ENCODE measurements around the gene INSM2. TPM values are rescaled to one million over a fixed set of nuclear protein-coding genes. Genes with fewer than 3 reads are reported as not detected.

INSM2 gene, protein sequence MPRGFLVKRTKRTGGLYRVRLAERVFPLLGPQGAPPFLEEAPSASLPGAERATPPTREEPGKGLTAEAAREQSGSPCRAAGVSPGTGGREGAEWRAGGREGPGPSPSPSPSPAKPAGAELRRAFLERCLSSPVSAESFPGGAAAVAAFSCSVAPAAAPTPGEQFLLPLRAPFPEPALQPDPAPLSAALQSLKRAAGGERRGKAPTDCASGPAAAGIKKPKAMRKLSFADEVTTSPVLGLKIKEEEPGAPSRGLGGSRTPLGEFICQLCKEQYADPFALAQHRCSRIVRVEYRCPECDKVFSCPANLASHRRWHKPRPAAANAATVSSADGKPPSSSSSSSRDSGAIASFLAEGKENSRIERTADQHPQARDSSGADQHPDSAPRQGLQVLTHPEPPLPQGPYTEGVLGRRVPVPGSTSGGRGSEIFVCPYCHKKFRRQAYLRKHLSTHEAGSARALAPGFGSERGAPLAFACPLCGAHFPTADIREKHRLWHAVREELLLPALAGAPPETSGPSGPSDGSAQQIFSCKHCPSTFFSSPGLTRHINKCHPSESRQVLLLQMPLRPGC
- 0.22 and 0.32 TPM in 2 replicates for total RNA-seq (2014; rRNA removed; shearing (Covaris generic); ENCODE audit: low replicate concordance)

DNA sequence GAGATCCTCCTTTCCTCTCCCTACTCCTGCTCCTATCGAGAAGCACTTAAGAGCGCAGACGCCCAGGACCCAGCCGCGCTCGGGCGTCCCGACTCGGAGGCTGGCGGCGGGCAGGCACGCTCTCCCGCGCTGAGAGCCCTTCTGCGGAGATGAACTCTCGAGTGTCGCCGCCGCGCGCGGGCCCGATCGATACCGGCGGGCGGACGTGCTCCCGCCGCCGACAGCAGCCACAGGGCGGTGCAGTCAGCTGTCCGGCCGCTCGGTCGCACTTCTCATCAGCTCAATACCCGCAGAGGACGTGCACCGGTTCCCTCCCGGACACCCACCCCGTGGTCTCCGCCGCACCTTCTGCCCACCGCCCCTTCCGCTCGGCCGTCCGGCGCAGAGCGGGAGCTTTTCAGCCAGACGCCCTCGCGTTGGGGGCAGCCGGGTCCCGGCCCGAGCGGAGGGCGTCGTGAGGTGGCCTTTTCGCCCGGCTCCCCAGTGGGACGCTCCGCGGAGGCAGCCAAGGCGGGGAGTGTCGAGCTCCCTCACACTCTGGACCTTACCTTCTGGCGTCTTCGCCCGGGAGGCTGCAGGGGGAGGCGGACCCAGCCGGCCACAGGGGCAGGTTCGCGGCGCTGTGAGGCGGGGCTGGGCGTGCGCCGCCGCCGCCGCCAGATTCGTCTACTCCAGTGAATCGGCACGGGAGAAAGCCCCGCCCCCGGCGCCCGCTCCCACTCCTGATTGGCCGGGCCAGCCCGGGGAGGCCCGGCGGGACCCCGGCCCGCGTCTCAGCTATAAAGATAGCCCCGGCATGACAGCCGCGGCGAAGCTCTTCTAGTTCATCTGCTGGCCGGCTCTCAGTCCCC, at the start of gene INSM2:
TSS of gene INSM2 (plus strand) at position 808 of the 851 bp plus-strand sequence. CDS start 89 bp downstream, outside the sequence.
- no peaks in the 10 kb centered on the region for H3K9me3 ChIP-seq (ENCODE audit: low read length)
- H3K27me3 ChIP-seq (ENCODE audit: low read length) = no peaks in the 10 kb centered on the region

DNA sequence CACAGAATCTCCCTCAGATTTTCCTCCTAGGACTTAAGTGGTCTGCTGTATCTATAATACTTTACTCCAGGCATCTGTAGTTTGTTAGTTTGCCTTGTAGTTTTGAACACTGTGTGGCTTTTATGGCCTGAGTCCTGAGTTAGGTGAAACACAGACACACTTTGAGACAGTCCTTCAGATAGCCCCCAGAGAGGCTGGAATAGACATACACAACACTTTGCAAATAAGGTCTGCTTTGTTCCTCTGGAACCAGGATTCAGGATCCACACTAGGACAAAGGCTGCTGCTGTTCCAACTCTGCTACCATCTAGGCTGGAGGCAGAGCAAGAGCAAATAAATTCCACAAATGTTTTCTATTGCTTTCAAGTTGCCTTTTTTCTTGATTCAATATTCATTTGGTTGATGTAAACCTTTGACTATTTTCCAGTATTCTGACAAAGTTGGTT, 41.4 kb upstream of the INSM2 start:
- Histone ChIP-seq H3K36me3 (ENCODE audit: insufficient read depth, low read length) (no peaks in the 10 kb centered on the region), H3K4me1 (ENCODE audit: low read length) (no peaks in the 10 kb centered on the region), H3K9me2 (replicated peaks; ENCODE audit: insufficient read depth, low read length) (0 out of 2 replicates have a peak, but pooled peaks cover 6% of the 10 kb centered on the region), H2AFZ (ENCODE audit: low read length) (no peak overlapping the region), H3K4me3 (ENCODE audit: low read length) (no peak overlapping the region), H3K79me2 (ENCODE audit: low read length) (no peaks in the 10 kb centered on the region), H3K9ac (ENCODE audit: low read length) (no peak overlapping the region), H3K27me3 (ENCODE audit: low read length) (no peaks in the 10 kb centered on the region), H3K27ac (ENCODE audit: low read length) (no peak overlapping the region), H3K9me3 (ENCODE audit: low read length) (no peaks in the 10 kb centered on the region), H4K20me1 (ENCODE audit: insufficient read depth, low read depth, low read length) (no peaks in the 10 kb centered on the region), H3K4me2 (ENCODE audit: low read depth, low read length, poor library complexity, severe bottlenecking) (no peak overlapping the region)
- DNase-seq = no peak

More for the DNA sequence above, at the start of gene INSM2:
- peak within 1 kb of the TSS; percentile 80 for H3K4me3 ChIP-seq (ENCODE audit: low read length)
- H3K27ac ChIP-seq (ENCODE audit: low read length) = no peak within 1 kb of the TSS
- H3K4me1 ChIP-seq (ENCODE audit: low read length) = peaks cover 11% of the 10 kb centered on the region
- peak within 1 kb of the TSS; percentile 93 for H3K4me2 ChIP-seq (ENCODE audit: low read depth, low read length, poor library complexity, severe bottlenecking)
- H3K79me2 ChIP-seq (ENCODE audit: low read length) = no peaks in the 10 kb centered on the region
- no peaks in the 10 kb centered on the region for H3K9me2 ChIP-seq (replicated peaks; ENCODE audit: insufficient read depth, low read length)
- DNase-seq = peak; percentile 97
- H4K20me1 ChIP-seq (ENCODE audit: insufficient read depth, low read depth, low read length) = no peaks in the 10 kb centered on the region
- H3K36me3 ChIP-seq (ENCODE audit: insufficient read depth, low read length) = no peaks in the 10 kb centered on the region
- H3K9ac ChIP-seq (ENCODE audit: low read length) = peak within 1 kb of the TSS; percentile 70
- peak within 1 kb of the TSS; percentile 97 for H2AFZ ChIP-seq (ENCODE audit: low read length)

DNA sequence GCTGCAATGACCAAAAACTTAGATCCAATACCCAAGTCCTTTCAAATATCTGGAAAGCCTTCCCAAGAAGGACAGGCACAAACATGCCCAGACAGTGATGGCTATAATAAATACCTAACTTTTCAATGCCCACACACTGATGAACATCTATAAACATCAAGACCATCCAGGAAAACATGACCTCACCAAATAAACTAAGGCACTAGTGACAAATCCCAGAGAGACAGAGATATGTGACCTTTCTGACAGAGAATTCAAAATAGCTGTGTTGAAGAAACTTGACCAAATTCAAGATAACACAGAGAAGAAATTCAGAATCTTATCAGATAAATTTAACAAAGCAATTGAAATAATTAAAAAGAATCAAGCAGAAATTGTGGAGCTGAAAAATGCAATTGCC, 38.7 kb upstream of the INSM2 start:
- H3K4me2 ChIP-seq (ENCODE audit: low read depth, low read length, poor library complexity, severe bottlenecking) = no peak overlapping the region
- H3K27ac ChIP-seq (ENCODE audit: low read length) = no peak overlapping the region
- 0 out of 2 replicates have a peak, but pooled peaks cover 6% of the 10 kb centered on the region for H3K9me2 ChIP-seq (replicated peaks; ENCODE audit: insufficient read depth, low read length)
- H4K20me1 ChIP-seq (ENCODE audit: insufficient read depth, low read depth, low read length) = no peaks in the 10 kb centered on the region
- H3K9me3 ChIP-seq (ENCODE audit: low read length) = no peaks in the 10 kb centered on the region; the same call in 1 of the 2 replicates
- no peaks in the 10 kb centered on the region for H3K36me3 ChIP-seq (ENCODE audit: insufficient read depth, low read length)
- no peak overlapping the region for H3K4me3 ChIP-seq (ENCODE audit: low read length)
- H3K9ac ChIP-seq (ENCODE audit: low read length) = no peak overlapping the region
- H3K4me1 ChIP-seq (ENCODE audit: low read length) = no peaks in the 10 kb centered on the region
- no peaks in the 10 kb centered on the region for H3K27me3 ChIP-seq (ENCODE audit: low read length)
- no peak for DNase-seq
- no peak overlapping the region for H2AFZ ChIP-seq (ENCODE audit: low read length)
- H3K79me2 ChIP-seq (ENCODE audit: low read length) = no peaks in the 10 kb centered on the region

DNA sequence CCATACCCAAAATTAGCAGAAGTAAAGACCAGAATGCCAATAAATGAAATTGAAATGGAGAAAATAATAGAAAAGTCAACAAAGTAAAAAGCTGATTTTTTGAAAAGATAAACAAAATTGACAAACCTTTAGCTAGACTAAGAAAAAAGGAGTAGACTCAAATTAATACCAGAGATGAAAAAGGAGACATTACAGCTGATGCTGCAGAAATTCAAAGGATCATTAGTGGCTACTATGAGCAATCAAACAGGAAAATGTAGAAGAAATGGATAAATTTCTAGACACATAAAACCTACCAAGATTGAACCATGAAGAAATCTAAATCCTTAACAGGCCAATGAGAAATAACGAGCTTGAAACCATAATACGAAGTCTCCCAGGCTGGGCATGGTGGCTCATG, 34.8 kb upstream of the INSM2 start:
- Histone ChIP-seq H2AFZ (ENCODE audit: low read length) (no peak overlapping the region), H3K4me3 (ENCODE audit: low read length) (no peak overlapping the region), H3K9me2 (replicated peaks; ENCODE audit: insufficient read depth, low read length) (no peaks in the 10 kb centered on the region), H3K27ac (ENCODE audit: low read length) (no peak overlapping the region), H3K4me1 (ENCODE audit: low read length) (peaks cover 7% of the 10 kb centered on the region), H3K9me3 (ENCODE audit: low read length) (no peaks in the 10 kb centered on the region; the same call in 1 of the 2 replicates), H3K9ac (ENCODE audit: low read length) (no peak overlapping the region), H3K79me2 (ENCODE audit: low read length) (no peaks in the 10 kb centered on the region), H4K20me1 (ENCODE audit: insufficient read depth, low read depth, low read length) (no peaks in the 10 kb centered on the region), H3K36me3 (ENCODE audit: insufficient read depth, low read length) (no peaks in the 10 kb centered on the region), H3K27me3 (ENCODE audit: low read length) (no peaks in the 10 kb centered on the region), H3K4me2 (ENCODE audit: low read depth, low read length, poor library complexity, severe bottlenecking) (no peak overlapping the region)
- DNase-seq = no peak

DNA sequence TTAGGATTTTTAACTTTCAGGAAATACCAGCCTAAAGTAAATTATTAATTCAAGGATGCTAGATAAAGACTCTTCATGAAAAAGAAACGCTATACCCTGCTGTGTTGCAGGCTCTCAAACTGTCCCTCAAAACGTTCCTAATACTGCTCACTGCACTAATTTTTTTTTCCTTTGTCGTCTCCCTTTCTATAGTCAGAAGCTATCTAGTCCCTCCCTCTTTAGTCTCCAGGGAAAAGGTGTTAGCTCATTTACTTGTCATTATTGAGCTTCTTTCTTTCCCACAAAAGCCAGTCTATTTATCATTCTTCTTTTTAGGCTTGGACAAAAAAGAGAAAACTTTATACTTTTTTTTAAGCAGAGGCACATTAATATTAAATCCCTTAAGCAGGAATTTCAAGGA, 30.3 kb upstream of the INSM2 start:
- Histone ChIP-seq H3K27ac (ENCODE audit: low read length) (no peak overlapping the region), H3K27me3 (ENCODE audit: low read length) (no peaks in the 10 kb centered on the region), H2AFZ (ENCODE audit: low read length) (no peak overlapping the region), H3K79me2 (ENCODE audit: low read length) (no peaks in the 10 kb centered on the region), H3K4me1 (ENCODE audit: low read length) (peaks cover 7% of the 10 kb centered on the region), H3K9ac (ENCODE audit: low read length) (no peak overlapping the region), H3K36me3 (ENCODE audit: insufficient read depth, low read length) (no peaks in the 10 kb centered on the region), H3K9me2 (replicated peaks; ENCODE audit: insufficient read depth, low read length) (no peaks in the 10 kb centered on the region), H3K4me3 (ENCODE audit: low read length) (no peak overlapping the region), H3K4me2 (ENCODE audit: low read depth, low read length, poor library complexity, severe bottlenecking) (no peak overlapping the region), H4K20me1 (ENCODE audit: insufficient read depth, low read depth, low read length) (no peaks in the 10 kb centered on the region), H3K9me3 (ENCODE audit: low read length) (no peaks in the 10 kb centered on the region; the same call in 1 of the 2 replicates)
- no peak for DNase-seq

DNA sequence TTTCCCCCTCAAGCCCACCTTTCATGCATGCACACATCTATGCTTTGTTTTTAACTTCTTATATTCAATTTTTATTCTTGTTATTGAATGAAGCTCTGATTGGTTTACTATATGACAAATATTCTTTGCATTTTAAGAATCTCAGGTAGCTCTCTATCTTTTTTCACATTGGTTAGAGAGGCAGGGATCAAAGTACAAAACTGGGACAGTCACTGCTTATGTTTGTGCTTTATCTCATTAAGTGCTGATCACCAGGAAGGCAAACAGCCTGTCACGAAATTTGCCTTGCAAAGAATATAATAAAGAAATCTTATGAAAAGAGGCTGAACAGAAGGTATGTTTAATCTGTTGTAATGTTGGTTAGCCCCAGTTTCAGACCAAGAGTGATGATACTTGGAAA, 29.7 kb upstream of the INSM2 start:
- Histone ChIP-seq H3K4me1 (ENCODE audit: low read length) (peaks cover 7% of the 10 kb centered on the region), H3K4me2 (ENCODE audit: low read depth, low read length, poor library complexity, severe bottlenecking) (no peak overlapping the region), H3K27me3 (ENCODE audit: low read length) (no peaks in the 10 kb centered on the region), H3K9ac (ENCODE audit: low read length) (no peak overlapping the region), H3K9me2 (replicated peaks; ENCODE audit: insufficient read depth, low read length) (no peaks in the 10 kb centered on the region), H3K9me3 (ENCODE audit: low read length) (no peaks in the 10 kb centered on the region; the same call in 1 of the 2 replicates), H3K36me3 (ENCODE audit: insufficient read depth, low read length) (no peaks in the 10 kb centered on the region), H3K27ac (ENCODE audit: low read length) (no peak overlapping the region), H4K20me1 (ENCODE audit: insufficient read depth, low read depth, low read length) (no peaks in the 10 kb centered on the region), H3K79me2 (ENCODE audit: low read length) (no peaks in the 10 kb centered on the region), H3K4me3 (ENCODE audit: low read length) (no peak overlapping the region), H2AFZ (ENCODE audit: low read length) (no peak overlapping the region)
- no peak for DNase-seq

DNA sequence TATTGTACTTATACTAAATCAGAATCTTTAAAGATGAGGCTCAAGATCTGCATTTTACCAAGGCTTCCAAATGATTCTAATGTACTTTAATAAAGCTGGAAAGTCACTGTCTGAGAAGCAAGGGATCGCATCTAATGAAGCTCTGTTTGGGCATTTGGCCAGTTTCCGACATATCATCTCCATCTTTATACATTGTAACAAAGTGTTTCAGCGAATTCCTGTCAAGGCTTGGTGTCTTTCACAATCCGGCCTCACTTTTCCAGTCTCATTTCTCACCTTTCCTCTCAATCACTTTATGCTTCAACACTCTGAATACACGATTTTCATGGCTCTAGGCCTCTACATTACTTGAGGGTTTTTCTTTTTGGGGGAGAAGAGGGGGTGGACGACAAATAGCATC, 27.5 kb upstream of the INSM2 start:
- H3K27ac ChIP-seq (ENCODE audit: low read length) = no peak overlapping the region
- no peaks in the 10 kb centered on the region for H3K9me2 ChIP-seq (replicated peaks; ENCODE audit: insufficient read depth, low read length)
- H4K20me1 ChIP-seq (ENCODE audit: insufficient read depth, low read depth, low read length) = no peaks in the 10 kb centered on the region
- no peaks in the 10 kb centered on the region for H3K9me3 ChIP-seq (ENCODE audit: low read length)
- DNase-seq = no peak
- peaks cover 7% of the 10 kb centered on the region for H3K4me1 ChIP-seq (ENCODE audit: low read length)
- no peak overlapping the region for H3K9ac ChIP-seq (ENCODE audit: low read length)
- H2AFZ ChIP-seq (ENCODE audit: low read length) = no peak overlapping the region
- H3K4me3 ChIP-seq (ENCODE audit: low read length) = no peak overlapping the region
- no peak overlapping the region for H3K4me2 ChIP-seq (ENCODE audit: low read depth, low read length, poor library complexity, severe bottlenecking)
- no peaks in the 10 kb centered on the region for H3K79me2 ChIP-seq (ENCODE audit: low read length)
- no peaks in the 10 kb centered on the region for H3K36me3 ChIP-seq (ENCODE audit: insufficient read depth, low read length)
- H3K27me3 ChIP-seq (ENCODE audit: low read length) = no peaks in the 10 kb centered on the region

DNA sequence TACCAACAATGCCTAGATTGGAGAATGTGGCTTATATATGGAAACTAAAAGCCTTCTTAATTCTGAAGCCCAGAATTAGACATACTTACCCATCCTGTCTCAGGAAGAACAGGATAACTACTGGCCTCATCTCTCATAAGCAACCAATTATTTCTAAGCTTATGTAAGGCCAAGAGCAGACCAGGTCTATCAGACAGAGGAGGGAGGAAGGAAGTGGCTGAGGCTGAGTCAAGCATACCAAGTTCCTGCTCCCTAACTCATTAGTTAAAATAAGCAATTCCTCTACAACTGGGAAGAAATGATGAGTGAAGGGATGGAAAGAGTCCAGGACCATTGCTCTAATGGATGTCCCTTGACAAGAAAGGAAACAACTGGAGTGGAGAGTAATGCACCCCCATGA, 27.0 kb upstream of the INSM2 start:
- no peaks in the 10 kb centered on the region for H3K79me2 ChIP-seq (ENCODE audit: low read length)
- H2AFZ ChIP-seq (ENCODE audit: low read length) = no peak overlapping the region
- H3K4me1 ChIP-seq (ENCODE audit: low read length) = peaks cover 7% of the 10 kb centered on the region
- H4K20me1 ChIP-seq (ENCODE audit: insufficient read depth, low read depth, low read length) = no peaks in the 10 kb centered on the region
- no peak overlapping the region for H3K4me3 ChIP-seq (ENCODE audit: low read length)
- no peaks in the 10 kb centered on the region for H3K36me3 ChIP-seq (ENCODE audit: insufficient read depth, low read length)
- DNase-seq = no peak
- no peaks in the 10 kb centered on the region for H3K9me2 ChIP-seq (replicated peaks; ENCODE audit: insufficient read depth, low read length)
- no peak overlapping the region for H3K27ac ChIP-seq (ENCODE audit: low read length)
- H3K9ac ChIP-seq (ENCODE audit: low read length) = no peak overlapping the region
- H3K27me3 ChIP-seq (ENCODE audit: low read length) = no peaks in the 10 kb centered on the region
- no peaks in the 10 kb centered on the region for H3K9me3 ChIP-seq (ENCODE audit: low read length)
- no peak overlapping the region for H3K4me2 ChIP-seq (ENCODE audit: low read depth, low read length, poor library complexity, severe bottlenecking)

Measured in Karpas-422 (cell line).